ENCODE measurements around the gene LRP10.
A peak's percentile ranks its signal among the peaks of the same experiment; 100 is the strongest.
"Not testable (repeated sequence)": the region's sequence is repeated elsewhere in the genome, so short reads cannot be mapped to it uniquely, and the experiment has no call there.

LRP10 gene

GRCh38 chr14:22887260-22887989 is 15.9 kb downstream of the LRP10 start:
- peak; percentile 99 for DNase-seq

GRCh38 chr14:22887990-22888378 is 16.4 kb downstream of the LRP10 start:
- peak; percentile 100 for DNase-seq

- DNase-seq: peak; percentile 71
These were observed 17.1 kb downstream of the LRP10 start for GRCh38 chr14:22888662-22889061.

GRCh38 chr14:22890416-22890815 is 18.9 kb downstream of the LRP10 start:
- DNase-seq: peak; percentile 92

- DNase-seq: peak; percentile 78
These were observed 20.9 kb downstream of the LRP10 start for GRCh38 chr14:22892488-22892887.

- no peak for DNase-seq
These were observed 22.2 kb downstream of the LRP10 start for GRCh38 chr14:22893706-22894105.

GRCh38 chr14:22895402-22895801 is 23.9 kb downstream of the LRP10 start:
- no peak for DNase-seq

GRCh38 chr14:22896356-22896755 is 24.8 kb downstream of the LRP10 start:
- no peak for DNase-seq

- DNase-seq: no peak
These were observed 25.2 kb downstream of the LRP10 start for GRCh38 chr14:22896760-22897159.

GRCh38 chr14:22897357-22897756 is 25.8 kb downstream of the LRP10 start:
- no peak for DNase-seq

- no peak for DNase-seq
These were observed 27.0 kb downstream of the LRP10 start for GRCh38 chr14:22898302-22899090.

- peak; percentile 89 for DNase-seq
These were observed 28.7 kb downstream of the LRP10 start for GRCh38 chr14:22900081-22900799.

- DNase-seq: no peak
These were observed 30.3 kb downstream of the LRP10 start for GRCh38 chr14:22901799-22902198.

GRCh38 chr14:22903742-22904087 is 32.2 kb downstream of the LRP10 start:
- DNase-seq: no peak

GRCh38 chr14:22905627-22906026 is 34.1 kb downstream of the LRP10 start:
- no peak for DNase-seq

GRCh38 chr14:22906073-22906472 is 34.5 kb downstream of the LRP10 start:
- DNase-seq: no peak

GRCh38 chr14:22907429-22907828 is 35.9 kb downstream of the LRP10 start:
- DNase-seq: no peak

GRCh38 chr14:22908601-22909000 is 37.1 kb downstream of the LRP10 start:
- DNase-seq: no peak

- DNase-seq: no peak
These were observed 39.4 kb downstream of the LRP10 start for GRCh38 chr14:22910916-22911315.

- not testable (repeated sequence) for DNase-seq
These were observed 43.3 kb downstream of the LRP10 start for GRCh38 chr14:22914836-22915235.

- no peak for DNase-seq
These were observed 44.5 kb downstream of the LRP10 start for GRCh38 chr14:22915886-22916521.

- peak; percentile 100 for DNase-seq
These were observed 47.5 kb downstream of the LRP10 start, which contains the start of gene RBM23 for GRCh38 chr14:22918804-22919600. Gene RBM23, minus strand, starts transcription at chr14:22919149.

- no peak for DNase-seq
These were observed 48.0 kb downstream of the LRP10 start for GRCh38 chr14:22919601-22919921.
